Stomach (tissue), 19 donors: ENCODE measurements around the gene MPPE1. TPM values are rescaled to one million over a fixed set of nuclear protein-coding genes. Genes with fewer than 3 reads are reported as not detected.

Source experiments
- DNase-seq, 2 donors: peaks; one replicate each; pipeline versions ENCODE4 v3.0.0 to v3.0.0-alpha.2; 2013 to 2019
- H3K27ac ChIP-seq, 5 donors: fragments of 200-600 bp in 4 of 5; sonication (generic) in 4 of 5; one replicate each; pipeline ENCODE4 v1.5.1; 2013 to 2019; ENCODE audit warnings: mild to moderate bottlenecking in 1 of 5, moderate library complexity in 1 of 5
- H3K27me3 ChIP-seq, 3 donors: fragments of 200-600 bp; sonication (generic); one replicate each; pipeline ENCODE4 v1.5.1; 2017 to 2019; ENCODE audit warnings: mixed run types in 1 of 3
- H3K36me3 ChIP-seq, 4 donors: fragments of 200-600 bp; sonication (generic); 1 replicate in 3 of 4; 2 replicates in 1 of 4; pipeline ENCODE4 v1.5.1; 2016 to 2019
- H3K4me1 ChIP-seq, 4 donors: fragments of 200-600 bp; sonication (generic); one replicate each; pipeline ENCODE4 v1.5.1; 2016 to 2019
- H3K4me3 ChIP-seq, 4 donors: fragments of 200-600 bp; sonication (generic) in 3 of 4; one replicate each; pipeline ENCODE4 v1.5.1; 2016 to 2019; ENCODE audit warnings: mild to moderate bottlenecking in 1 of 4
- H3K9me3 ChIP-seq, 4 donors: fragments of 200-600 bp; sonication (generic); one replicate each; pipeline ENCODE4 v1.5.1; 2016 to 2019
- CTCF ChIP-seq, 7 experiments: fragments of 450-650 bp in 4 of 7; fragments of 200-600 bp in 3 of 7; sonication (generic) in 3 of 7; IDR thresholded peaks; one replicate each; pipeline ENCODE4 v1.5.1; 2016 to 2019; ENCODE audit warnings: antibody characterized with exemption in 7 of 7, control low read depth in 2 of 7, mild to moderate bottlenecking in 1 of 7
- EP300 ChIP-seq: sonication (generic); formaldehyde crosslinking; IDR thresholded peaks from one replicate; pipeline ENCODE4 v1.6.1; 2017; ENCODE audit warnings: antibody characterized with exemption
- POLR2A ChIP-seq, 4 donors: fragments of 450-650 bp; IDR thresholded peaks; one replicate each; pipeline ENCODE4 v1.6.1; 2016; ENCODE audit warnings: antibody characterized with exemption in 4 of 4, control low read depth in 2 of 4, mild to moderate bottlenecking in 1 of 4, moderate library complexity in 1 of 4
- POLR2AphosphoS5 ChIP-seq, 3 donors: sonication (generic); formaldehyde crosslinking; IDR thresholded peaks; one replicate each; pipeline ENCODE4 v1.6.1; 2016; ENCODE audit warnings: antibody characterized with exemption in 3 of 3
- WGBS, 5 donors: extraction: QIAGEN DNeasy Blood & Tissue Kit in 3 of 5; methylation state at CpG; one replicate each; pipeline versions ENCODE4 v1.1.5 to v1.1.7; 2013 to 2018; 5-methylcytosine and 5-hydroxymethylcytosine counted together
- intact Hi-C: fragments of 100-400 bp; cut with DNase I; formaldehyde crosslinking; loops from one replicate; pipeline ENCODE4 v1.15.1; 2023; ENCODE audit warnings: low total_unique reads
- long read RNA-seq, 10 donors: transcript quantifications; one replicate each; lab custom pipeline, GENCODE V29; 2026
- polyA plus RNA-seq, 3 donors: library from polyadenylated mRNA; stranded (reverse); fragments of 200-250 nt; gene quantifications; one replicate each; pipeline ENCODE4 v1.2.3, GENCODE V29; 2013
- total RNA-seq, 5 donors: library from RNA; depleted of rRNA; stranded (reverse); fragments of >200 nt; gene quantifications; one replicate each; pipeline versions ENCODE4 v1.1.0 to v1.2.3, GENCODE V29; 2014 to 2016
- donor health status: healthy with polysubstance abuse.
- donor health status: Bipolar disorder and iron deficiency.
- donor health status: healthy.

Gene MPPE1, protein sequence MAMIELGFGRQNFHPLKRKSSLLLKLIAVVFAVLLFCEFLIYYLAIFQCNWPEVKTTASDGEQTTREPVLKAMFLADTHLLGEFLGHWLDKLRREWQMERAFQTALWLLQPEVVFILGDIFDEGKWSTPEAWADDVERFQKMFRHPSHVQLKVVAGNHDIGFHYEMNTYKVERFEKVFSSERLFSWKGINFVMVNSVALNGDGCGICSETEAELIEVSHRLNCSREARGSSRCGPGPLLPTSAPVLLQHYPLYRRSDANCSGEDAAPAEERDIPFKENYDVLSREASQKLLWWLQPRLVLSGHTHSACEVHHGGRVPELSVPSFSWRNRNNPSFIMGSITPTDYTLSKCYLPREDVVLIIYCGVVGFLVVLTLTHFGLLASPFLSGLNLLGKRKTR
- total RNA-seq: 10 to 100 TPM; 15.2 to 82.0 (median 53.8) TPM
- polyA plus RNA-seq: 10 to 100 TPM; 17.3 to 20.6 (median 19.6) TPM
- long read RNA-seq, donor 1, partial matches to known transcripts: 0 of 2 reads
- long read RNA-seq, donor 1, other reads (novel, unspliced or antisense): 0 of 2 reads
- long read RNA-seq, donor 2, full-length matches to known transcripts: 3 of 3 reads
- long read RNA-seq, donor 2, partial matches to known transcripts: 0 of 3 reads
- long read RNA-seq, donor 2, other reads (novel, unspliced or antisense): 0 of 3 reads
- long read RNA-seq, donor 3, full-length matches to known transcripts: 2 of 2 reads
- long read RNA-seq, donor 3, partial matches to known transcripts: 0 of 2 reads
- long read RNA-seq, donor 3, other reads (novel, unspliced or antisense): 0 of 2 reads
- long read RNA-seq, donor 4, full-length matches to known transcripts: 2 of 2 reads
- long read RNA-seq, donor 4, partial matches to known transcripts: 0 of 2 reads
- long read RNA-seq, donor 4, other reads (novel, unspliced or antisense): 0 of 2 reads
- long read RNA-seq, donor 5, full-length matches to known transcripts: 5 of 5 reads
- long read RNA-seq, donor 5, partial matches to known transcripts: 0 of 5 reads
- long read RNA-seq, donor 5, other reads (novel, unspliced or antisense): 0 of 5 reads
- long read RNA-seq, donor 6, full-length matches to known transcripts: 3 of 3 reads
- long read RNA-seq, donor 6, partial matches to known transcripts: 0 of 3 reads
- long read RNA-seq, donor 6, other reads (novel, unspliced or antisense): 0 of 3 reads
- long read RNA-seq, donor 7, full-length matches to known transcripts: 4 of 4 reads
- long read RNA-seq, donor 7, partial matches to known transcripts: 0 of 4 reads
- long read RNA-seq, donor 7, other reads (novel, unspliced or antisense): 0 of 4 reads
- long read RNA-seq, donor 8, full-length matches to known transcripts: 5 of 5 reads
- long read RNA-seq, donor 8, partial matches to known transcripts: 0 of 5 reads
- long read RNA-seq, donor 8, other reads (novel, unspliced or antisense): 0 of 5 reads
- long read RNA-seq, donor 9, partial matches to known transcripts: 0 of 2 reads
- long read RNA-seq, donor 9, other reads (novel, unspliced or antisense): 0 of 2 reads
- long read RNA-seq, donor 10, partial matches to known transcripts: 0 of 1 reads
- long read RNA-seq, donor 10, other reads (novel, unspliced or antisense): 0 of 1 reads

DNA sequence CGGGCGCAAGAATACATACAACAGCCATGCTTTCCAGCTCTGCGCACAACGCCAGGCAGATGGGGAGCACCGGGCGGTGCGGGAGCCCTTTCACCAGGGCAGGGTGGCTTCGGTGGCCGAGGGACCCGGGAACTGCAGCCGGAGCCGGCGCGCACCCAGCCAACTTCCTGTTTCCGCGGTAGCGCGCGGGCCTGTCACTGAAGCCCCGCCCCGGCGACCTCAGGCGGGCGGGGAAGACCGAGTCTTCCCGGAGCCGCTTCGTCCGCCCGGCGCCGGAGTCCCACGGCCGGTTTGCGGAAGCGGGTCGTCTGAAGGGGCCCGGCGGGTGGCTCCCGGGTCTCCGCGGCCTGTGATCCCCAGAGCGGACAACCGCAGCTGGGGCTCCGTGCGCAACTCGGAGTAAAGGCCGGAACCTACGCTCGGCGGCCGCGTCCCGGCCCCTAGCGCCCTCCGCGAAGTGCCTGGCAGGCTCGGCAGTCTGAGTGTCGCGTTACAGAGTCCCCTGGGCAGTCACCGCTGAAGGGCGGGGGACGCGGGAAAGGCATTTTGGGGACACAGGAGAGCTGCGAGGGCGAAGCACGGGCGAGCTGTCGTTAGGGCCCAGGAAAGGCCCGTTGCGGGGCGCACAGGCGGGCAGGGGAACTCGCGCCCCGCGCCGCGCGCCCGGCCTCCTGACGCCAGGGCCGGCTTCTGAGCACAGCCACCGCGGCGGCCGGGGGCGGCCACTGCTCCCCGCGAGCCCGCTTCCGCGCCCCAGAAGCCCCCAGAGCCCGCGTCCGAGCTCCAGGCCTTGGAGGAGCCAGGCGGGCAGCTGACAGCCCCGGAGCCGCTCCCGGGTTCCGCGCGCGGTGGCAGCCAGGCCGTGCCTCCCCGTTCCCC lies at the start of gene MPPE1:
TSS of gene MPPE1 (minus strand) at position 136 of the 879 bp plus-strand sequence. CDS start 11,053 bp downstream, outside the sequence.
- Histone ChIP-seq H3K4me1 (peaks cover 14 to 26% (median 22%) of the 10 kb centered on the region in 4 donors), H3K27me3 (no peaks in the 10 kb centered on the region), H3K27ac (peak within 1 kb of the TSS; percentile 98 to 100 (median 98)), H3K4me3 (peak within 1 kb of the TSS; percentile 55 to 89 (median 69)), H3K36me3 (peaks cover 0 to 24% (median 11%) of the 10 kb centered on the region in 4 donors), H3K9me3 (no peaks in the 10 kb centered on the region)
- TF ChIP-seq CTCF (IDR thresholded peaks at IDR 0.05) (peak in 1 of 7 experiments; percentile 6), EP300 (no peak), POLR2A (IDR thresholded peaks at IDR 0.05) (peak in 2 of 4 donors; percentile 84 to 86), POLR2AphosphoS5 (IDR thresholded peaks at IDR 0.05) (peak; percentile 77 to 97 (median 89))
- intact Hi-C loops: loop anchor here (10.0 kb wide), 1 partner anchor 54 kb away; the partner anchor contains the start of gene CHMP1B
- DNase-seq: peak; percentile 93 to 97
- 0 to 1% (median 0%) methylated on average over 44 to 106 of the region's 106 CpGs for WGBS, 5 donors

GRCh38 chr18:11957636-11958035 lies 49.5 kb upstream of the MPPE1 start:
- Histone ChIP-seq H3K9me3 (peaks cover 6 to 19% (median 14%) of the 10 kb centered on the region in 4 donors), H3K27me3 (no peaks in the 10 kb centered on the region), H3K4me1 (peaks cover 0 to 14% (median 4%) of the 10 kb centered on the region in 4 donors), H3K4me3 (no peak overlapping the region), H3K36me3 (no peaks in the 10 kb centered on the region), H3K27ac (no peak overlapping the region)
- no peak for DNase-seq
- 76 to 88% (median 78%) methylated on average over 2 of the region's 2 CpGs for whole genome bisulfite sequencing, 5 donors
- TF ChIP-seq POLR2AphosphoS5 (IDR thresholded peaks at IDR 0.05) (no peak), POLR2A (IDR thresholded peaks at IDR 0.05) (no peak), CTCF (IDR thresholded peaks at IDR 0.05) (no peak), EP300 (no peak)
- intact Hi-C loops: no loop called here

DNA sequence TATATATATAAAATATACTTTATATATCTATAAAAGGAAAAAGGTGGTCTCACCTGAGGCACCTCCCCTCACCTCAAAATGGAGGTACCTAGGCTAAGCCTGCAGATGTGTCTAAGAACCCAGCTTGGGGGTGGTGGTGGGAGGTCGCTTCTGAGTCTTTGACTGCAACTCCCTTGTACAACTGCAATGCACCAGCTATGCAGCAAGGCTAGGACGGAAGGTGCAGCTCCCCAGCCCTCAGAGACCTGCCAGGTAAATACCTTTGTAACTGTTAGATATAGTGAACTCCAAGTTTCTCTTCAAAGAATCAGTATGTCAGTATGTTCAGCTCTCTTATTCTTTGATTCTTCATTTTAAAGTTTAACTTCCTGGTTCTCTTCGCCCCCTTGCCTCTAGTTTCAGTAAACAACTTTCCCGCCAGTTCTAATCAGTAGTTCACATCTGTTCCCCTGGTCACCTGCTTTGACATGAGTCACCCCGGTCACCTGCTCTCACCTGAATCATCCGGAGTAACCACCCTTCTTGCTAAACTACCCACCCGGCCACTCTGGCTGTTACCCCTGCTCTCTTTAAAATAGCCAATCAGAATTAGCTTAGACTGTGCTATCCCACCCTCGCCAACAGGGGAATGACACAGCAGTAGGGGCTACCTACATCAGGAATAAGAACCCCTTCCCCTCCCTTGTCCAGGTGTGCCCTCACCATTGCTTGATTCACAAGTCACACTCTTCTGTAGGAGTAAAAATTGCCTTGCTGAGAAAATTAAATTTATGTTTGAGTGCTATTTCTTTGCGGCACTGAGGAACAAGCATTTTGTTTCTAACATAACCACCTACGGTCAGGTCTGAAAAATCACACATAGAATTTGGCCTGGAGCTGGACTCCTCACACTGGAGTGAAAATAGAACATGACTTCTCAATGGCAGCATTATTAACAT lies 48.5 kb upstream of the MPPE1 start:
- 85 to 91% (median 89%) methylated on average over 10 of the region's 10 CpGs for WGBS, 5 donors
- Histone ChIP-seq H3K4me1 (peaks cover 0 to 10% (median 0%) of the 10 kb centered on the region in 4 donors), H3K27ac (no peak overlapping the region), H3K4me3 (no peak overlapping the region), H3K36me3 (no peaks in the 10 kb centered on the region), H3K9me3 (peaks cover 6 to 19% (median 14%) of the 10 kb centered on the region in 4 donors), H3K27me3 (no peaks in the 10 kb centered on the region)
- intact Hi-C loops: no loop called here
- no peak for DNase-seq
- no peak for TF ChIP-seq CTCF (IDR thresholded peaks at IDR 0.05)
- no peak for TF ChIP-seq POLR2AphosphoS5 (IDR thresholded peaks at IDR 0.05)
- TF ChIP-seq EP300: no peak
- TF ChIP-seq POLR2A (IDR thresholded peaks at IDR 0.05): no peak
